ENCODE measurements around the gene POLR1A.

- TF ChIP-seq POLR2A (IDR thresholded peaks at IDR 0.05) (no peak), CTCF (IDR thresholded peaks at IDR 0.05) (no peak)
These were observed 29.8 kb downstream of the POLR1A start for GRCh38 chr2:86075886-86076285.
